A673 (cell line): ENCODE results near the gene TRAF5. TPM values are rescaled to one million over a fixed set of nuclear protein-coding genes. Genes with fewer than 3 reads are reported as not detected.

Experiments used
- BruUV-seq: library from RNA; stranded (reverse); fragments of 400-500 nt; replicated peaks from 2 replicates; lab custom pipeline; 2021; lab: Mats Ljungman, UMichigan
- CTCF ChIA-PET: fragments of 300-600 bp; sonication (Branson Sonifier 250); formaldehyde crosslinking; loops from one replicate; lab custom pipeline; 2022; ENCODE audit warnings: antibody characterized with exemption; lab: Charles Lee
- POLR2A ChIA-PET: fragments of 300-600 bp; sonication (Branson Sonifier 250); formaldehyde crosslinking; loops from one replicate; lab custom pipeline; 2022; ENCODE audit warnings: antibody characterized with exemption; ENCODE audit not compliant: low non-redundant PET; lab: Charles Lee
- DNase-seq: peaks from one replicate; pipeline ENCODE4 v3.0.0-alpha.2; 2015; ENCODE audit warnings: low spot score
- H3K27ac ChIP-seq: fragments of 200-600 bp; sonication (generic); 2 replicates; pipeline ENCODE4 v1.5.1; 2016; ENCODE audit warnings: mixed run types, low read depth, mild to moderate bottlenecking, mixed read lengths, antibody characterized with exemption, low read length; ENCODE audit not compliant: poor library complexity, severe bottlenecking
- H3K27me3 ChIP-seq: fragments of 200-600 bp; sonication (generic); replicated peaks from 2 replicates; pipeline ENCODE4 v1.6.1; 2017; ENCODE audit warnings: mixed run types, low read depth, mild to moderate bottlenecking, mixed read lengths, antibody characterized with exemption, low read length; ENCODE audit not compliant: insufficient read depth, poor library complexity
- H3K36me3 ChIP-seq: fragments of 200-600 bp; sonication (generic); 2 replicates; pipeline ENCODE4 v1.6.1; 2016; ENCODE audit warnings: mixed run types, mild to moderate bottlenecking, mixed read lengths, antibody characterized with exemption, low read length; ENCODE audit not compliant: insufficient read depth, poor library complexity, severe bottlenecking
- H3K4me1 ChIP-seq: fragments of 200-600 bp; sonication (generic); 2 replicates; pipeline ENCODE4 v1.6.1; 2017; ENCODE audit warnings: mixed run types, mild to moderate bottlenecking, mixed read lengths, antibody characterized with exemption, low read length; ENCODE audit not compliant: insufficient read depth, poor library complexity, severe bottlenecking
- H3K4me3 ChIP-seq: fragments of 200-600 bp; sonication (generic); 2 replicates; pipeline ENCODE4 v1.5.1; 2016; ENCODE audit warnings: low read depth, mixed run types, mild to moderate bottlenecking, mixed read lengths, low read length; ENCODE audit not compliant: poor library complexity, severe bottlenecking
- H3K9me3 ChIP-seq: fragments of 200-600 bp; sonication (generic); 2 replicates; pipeline ENCODE4 v1.6.1; 2016; ENCODE audit warnings: mixed run types, low read depth, mild to moderate bottlenecking, mixed read lengths, antibody characterized with exemption, low read length; ENCODE audit not compliant: poor library complexity, severe bottlenecking
- EZH2 ChIP-seq: fragments of 200-600 bp; sonication (generic); IDR thresholded peaks from 2 replicates; pipeline ENCODE4 v1.6.1; 2017; ENCODE audit warnings: borderline replicate concordance, low read depth, mild to moderate bottlenecking, mixed read lengths, antibody characterized with exemption, low read length; ENCODE audit not compliant: poor library complexity, severe bottlenecking
- intact Hi-C: fragments of 100-400 bp; cut with micrococcal nuclease; formaldehyde crosslinking; loops from one replicate; pipeline ENCODE4 v1.10.0; 2022; ENCODE audit not compliant: unreplicated experiment
- total RNA-seq: library from RNA; stranded (reverse); gene quantifications from 2 replicates; pipeline ENCODE4 v1.2.3, GENCODE V29; 2021
- TF ChIP-seq, protein P1 (sequence below): fragments of 300-800, 200-600 bp; sonication (generic); conservative IDR thresholded peaks from 2 replicates; pipeline ENCODE4 v1.5.1; 2017; ENCODE audit warnings: low read depth, mild to moderate bottlenecking, antibody characterized with exemption, low read length, moderate library complexity, mixed read lengths

The TRAF5 gene
- total RNA-seq, 1 experiment from 2014 or later, result 7.1 TPM

DNA sequence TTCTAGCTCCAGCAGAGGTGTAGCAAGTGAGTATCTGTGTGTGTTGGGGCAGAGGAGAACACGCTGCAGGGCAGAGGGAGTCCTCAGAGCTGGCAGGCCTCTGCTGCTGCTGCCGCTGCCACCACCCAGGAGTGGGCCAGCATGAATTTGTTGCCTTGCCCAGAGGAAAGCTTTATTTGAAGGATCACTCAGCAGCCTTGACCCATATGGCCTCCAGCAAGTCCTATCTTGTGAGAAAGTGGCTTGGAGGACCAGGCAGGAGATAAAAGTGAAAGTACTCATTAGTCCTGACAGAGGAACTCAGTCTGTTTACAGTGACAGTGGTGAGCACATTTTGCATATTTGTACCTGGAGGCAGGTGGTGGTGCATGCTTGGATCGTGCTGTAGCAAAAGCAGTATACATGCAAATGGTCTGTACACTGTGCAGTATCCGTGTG, 3.1 kb downstream of the TRAF5 start:
- no peak overlapping the region for H3K4me3 ChIP-seq
- H3K4me1 ChIP-seq, result no peaks in the 10 kb centered on the region
- ChIA-PET POLR2A (no interaction called here), CTCF (no interaction called here)
- no peak for TF ChIP-seq EZH2
- TF ChIP-seq, protein P1, sequence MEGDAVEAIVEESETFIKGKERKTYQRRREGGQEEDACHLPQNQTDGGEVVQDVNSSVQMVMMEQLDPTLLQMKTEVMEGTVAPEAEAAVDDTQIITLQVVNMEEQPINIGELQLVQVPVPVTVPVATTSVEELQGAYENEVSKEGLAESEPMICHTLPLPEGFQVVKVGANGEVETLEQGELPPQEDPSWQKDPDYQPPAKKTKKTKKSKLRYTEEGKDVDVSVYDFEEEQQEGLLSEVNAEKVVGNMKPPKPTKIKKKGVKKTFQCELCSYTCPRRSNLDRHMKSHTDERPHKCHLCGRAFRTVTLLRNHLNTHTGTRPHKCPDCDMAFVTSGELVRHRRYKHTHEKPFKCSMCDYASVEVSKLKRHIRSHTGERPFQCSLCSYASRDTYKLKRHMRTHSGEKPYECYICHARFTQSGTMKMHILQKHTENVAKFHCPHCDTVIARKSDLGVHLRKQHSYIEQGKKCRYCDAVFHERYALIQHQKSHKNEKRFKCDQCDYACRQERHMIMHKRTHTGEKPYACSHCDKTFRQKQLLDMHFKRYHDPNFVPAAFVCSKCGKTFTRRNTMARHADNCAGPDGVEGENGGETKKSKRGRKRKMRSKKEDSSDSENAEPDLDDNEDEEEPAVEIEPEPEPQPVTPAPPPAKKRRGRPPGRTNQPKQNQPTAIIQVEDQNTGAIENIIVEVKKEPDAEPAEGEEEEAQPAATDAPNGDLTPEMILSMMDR, result no peak
- no peaks in the 10 kb centered on the region for H3K27me3 ChIP-seq
- no peaks in the 10 kb centered on the region for H3K36me3 ChIP-seq
- BruUV-seq, result no TSS peak
- no peak overlapping the region for H3K27ac ChIP-seq
- intact Hi-C loops, result no loop called here
- H3K9me3 ChIP-seq, result no peaks in the 10 kb centered on the region
- no peak for DNase-seq

DNA sequence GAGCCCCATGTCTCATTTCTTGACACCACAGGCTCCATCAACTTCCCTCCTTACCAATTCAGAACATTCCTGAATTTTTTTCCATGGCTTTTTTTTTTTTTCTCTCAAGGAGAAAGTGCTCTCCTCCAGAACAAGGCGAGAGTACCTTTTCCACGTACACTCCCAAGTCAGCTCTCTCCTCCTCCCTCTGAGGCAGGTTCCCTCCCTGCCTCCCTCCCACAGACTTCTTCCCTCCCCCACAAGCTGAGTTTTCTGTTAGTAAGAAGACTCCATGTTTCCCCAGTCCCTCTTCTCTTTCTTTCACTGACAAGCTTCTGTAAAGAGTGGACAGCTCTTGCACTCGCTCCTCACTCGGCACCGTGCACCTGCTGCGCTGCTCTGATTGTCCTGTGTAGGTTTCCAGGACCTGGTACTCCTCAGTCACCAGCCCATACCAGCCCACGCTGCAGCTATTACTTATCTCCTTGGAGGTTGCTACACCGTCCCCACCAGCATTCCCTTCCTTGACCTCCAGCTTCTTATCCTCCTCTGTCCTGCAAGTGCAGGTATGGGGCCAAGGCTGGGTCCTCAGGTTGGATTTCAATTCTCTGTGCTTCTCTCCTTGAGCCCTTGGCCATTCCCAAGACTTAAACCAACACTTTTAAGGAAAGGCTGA, 3.8 kb downstream of the TRAF5 start:
- TF ChIP-seq, protein P1, result no peak
- TF ChIP-seq EZH2, result no peak
- ChIA-PET POLR2A (no interaction called here), CTCF (no interaction called here)
- Histone ChIP-seq H3K9me3 (no peaks in the 10 kb centered on the region), H3K4me3 (no peak overlapping the region), H3K4me1 (no peaks in the 10 kb centered on the region), H3K27me3 (no peaks in the 10 kb centered on the region), H3K27ac (no peak overlapping the region), H3K36me3 (no peaks in the 10 kb centered on the region)
- BruUV-seq, result no TSS peak
- DNase-seq, result no peak
- intact Hi-C loops, result no loop called here

DNA sequence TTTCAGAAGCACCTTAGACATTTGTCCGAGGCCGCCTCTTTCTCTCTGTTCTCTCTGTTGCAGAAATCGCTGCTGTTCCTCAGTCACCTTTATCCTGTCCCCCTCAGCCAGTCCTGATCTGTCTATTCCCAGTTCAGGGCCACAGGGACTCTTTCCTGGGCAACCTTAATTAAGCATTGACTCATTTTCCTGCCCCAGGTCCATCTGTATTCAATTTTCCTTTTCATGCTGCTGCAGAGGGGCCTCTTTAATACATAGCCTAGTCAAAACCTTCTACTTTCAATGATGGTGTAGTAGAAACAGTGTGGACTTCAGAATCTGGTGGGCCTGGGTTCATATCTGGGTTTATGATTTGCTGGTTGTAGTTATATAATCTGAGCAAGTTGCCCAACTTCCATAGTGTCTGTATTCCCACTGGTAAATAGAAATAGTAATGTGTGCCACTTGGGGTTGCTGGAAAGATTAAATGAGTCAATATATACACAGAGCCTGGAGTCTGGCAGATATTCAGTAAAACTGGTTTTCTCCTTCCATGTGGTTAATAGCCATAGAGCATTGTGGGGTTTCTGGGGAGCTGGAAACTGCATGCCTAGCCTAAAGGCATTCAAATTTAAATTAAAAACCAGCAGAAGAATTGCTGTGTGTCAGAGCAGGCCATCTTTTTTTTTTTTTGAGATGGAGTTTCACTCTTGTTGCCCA, 4.5 kb downstream of the TRAF5 start:
- Histone ChIP-seq H3K4me3 (no peak overlapping the region), H3K27me3 (no peaks in the 10 kb centered on the region), H3K36me3 (no peaks in the 10 kb centered on the region), H3K9me3 (no peaks in the 10 kb centered on the region), H3K27ac (no peak overlapping the region), H3K4me1 (no peaks in the 10 kb centered on the region)
- intact Hi-C loops, result no loop called here
- ChIA-PET POLR2A (no interaction called here), CTCF (no interaction called here)
- no peak for DNase-seq
- BruUV-seq, result no TSS peak
- TF ChIP-seq, protein P1, result no peak
- TF ChIP-seq EZH2, result no peak
